H9 (cell line): Measurements from ENCODE around the gene RIT2. TPM values are rescaled to one million over a fixed set of nuclear protein-coding genes. Genes with fewer than 3 reads are reported as not detected.

Source experiments
- DNase-seq: peaks from one replicate; pipeline ENCODE4 v3.0.0-alpha.2; 2017
- H2AFZ ChIP-seq: one replicate; pipeline ENCODE4 v1.6.1; 2013; ENCODE audit warnings: mild to moderate bottlenecking, low read length, control low read depth, moderate library complexity
- H2AK5ac ChIP-seq: 2 replicates; pipeline ENCODE4 v1.6.1; 2013; ENCODE audit warnings: low read length, control low read depth, mixed read lengths; ENCODE audit not compliant: insufficient read length
- H2BK120ac ChIP-seq: one replicate; pipeline ENCODE4 v1.6.1; 2013; ENCODE audit warnings: low read depth, mild to moderate bottlenecking, low read length, control low read depth, inconsistent platforms; ENCODE audit not compliant: poor library complexity, severe bottlenecking
- H2BK12ac ChIP-seq: 2 replicates; pipeline ENCODE4 v1.6.1; 2013; ENCODE audit warnings: low read length, control low read depth, mixed read lengths, low read depth; ENCODE audit not compliant: insufficient read length
- H2BK15ac ChIP-seq: 2 replicates; pipeline ENCODE4 v1.6.1; 2013; ENCODE audit warnings: low read depth, low read length, control low read depth
- H2BK20ac ChIP-seq: one replicate; pipeline ENCODE4 v1.6.1; 2013; ENCODE audit warnings: low read depth, mild to moderate bottlenecking, low read length, control low read depth, inconsistent platforms; ENCODE audit not compliant: poor library complexity, severe bottlenecking
- H2BK5ac ChIP-seq: 2 replicates; pipeline ENCODE4 v1.6.1; 2013; ENCODE audit warnings: low read length, control low read depth, mixed read lengths; ENCODE audit not compliant: insufficient read length
- H3K14ac ChIP-seq: 2 replicates; pipeline ENCODE4 v1.6.1; 2013; ENCODE audit warnings: low read length, control low read depth; ENCODE audit not compliant: insufficient read depth
- H3K18ac ChIP-seq: 2 replicates; pipeline ENCODE4 v1.6.1; 2013; ENCODE audit warnings: low read depth, mild to moderate bottlenecking, mixed read lengths, low read length, control low read depth; ENCODE audit not compliant: insufficient read length
- H3K23ac ChIP-seq: 2 replicates; pipeline ENCODE4 v1.6.1; 2013; ENCODE audit warnings: low read length, control low read depth, mixed read lengths, low read depth; ENCODE audit not compliant: insufficient read length
- H3K23me2 ChIP-seq: 2 replicates; pipeline ENCODE4 v1.6.1; 2013; ENCODE audit warnings: low read depth, mild to moderate bottlenecking, mixed read lengths, low read length, control low read depth; ENCODE audit not compliant: insufficient read length, poor library complexity, severe bottlenecking
- H3K27ac ChIP-seq: 2 replicates; pipeline ENCODE4 v1.5.1; 2013; ENCODE audit warnings: low read length, control low read depth, mixed read lengths, low read depth; ENCODE audit not compliant: insufficient read length
- H3K27me3 ChIP-seq: 2 replicates; pipeline ENCODE4 v1.6.1; 2013; ENCODE audit warnings: low read length, control low read depth, inconsistent platforms; ENCODE audit not compliant: insufficient read depth
- H3K4ac ChIP-seq: 2 replicates; pipeline ENCODE4 v1.6.1; 2013; ENCODE audit warnings: low read depth, mild to moderate bottlenecking, control low read depth, inconsistent platforms, low read length, moderate library complexity
- H3K4me1 ChIP-seq: 2 replicates; pipeline ENCODE4 v1.6.1; 2013; ENCODE audit warnings: low read length, control low read depth, inconsistent platforms; ENCODE audit not compliant: insufficient read depth
- H3K4me2 ChIP-seq: 2 replicates; pipeline ENCODE4 v1.6.1; 2013; ENCODE audit warnings: low read length, control low read depth, mixed read lengths; ENCODE audit not compliant: insufficient read length, insufficient read depth
- H3K56ac ChIP-seq: 2 replicates; pipeline ENCODE4 v1.6.1; 2013; ENCODE audit warnings: low read depth, mild to moderate bottlenecking, mixed read lengths, low read length, control low read depth; ENCODE audit not compliant: insufficient read length
- H3K79me1 ChIP-seq: 2 replicates; pipeline ENCODE4 v1.6.1; 2013; ENCODE audit warnings: low read depth, mild to moderate bottlenecking, moderate library complexity, low read length, control low read depth, inconsistent platforms; ENCODE audit not compliant: insufficient read depth, poor library complexity, severe bottlenecking
- H3K79me2 ChIP-seq: 2 replicates; pipeline ENCODE4 v1.6.1; 2013; ENCODE audit warnings: low read length, control low read depth, inconsistent platforms; ENCODE audit not compliant: insufficient read depth
- H3K9ac ChIP-seq: 2 replicates; pipeline ENCODE4 v1.6.1; 2013; ENCODE audit warnings: low read length, control low read depth, mixed read lengths; ENCODE audit not compliant: insufficient read length; ENCODE audit errors: extremely low read depth
- H3K9me3 ChIP-seq: one replicate; pipeline ENCODE4 v1.6.1; 2013; ENCODE audit warnings: low read depth, low read length, inconsistent platforms; ENCODE audit not compliant: control insufficient read depth
- H3T11ph ChIP-seq: one replicate; pipeline ENCODE4 v1.6.1; 2013; ENCODE audit warnings: mild to moderate bottlenecking, low read length, control low read depth, inconsistent platforms
- H4K20me1 ChIP-seq: one replicate; pipeline ENCODE4 v1.6.1; 2013; ENCODE audit not compliant: control insufficient read depth, insufficient read length, insufficient read depth
- H4K5ac ChIP-seq: 2 replicates; pipeline ENCODE4 v1.6.1; 2013; ENCODE audit warnings: low read depth, mild to moderate bottlenecking, mixed read lengths, low read length, control low read depth; ENCODE audit not compliant: insufficient read length
- H4K8ac ChIP-seq: replicated peaks from 2 replicates; pipeline ENCODE4 v1.6.1; 2013; ENCODE audit warnings: low read length, control low read depth, mixed read lengths, low read depth; ENCODE audit not compliant: insufficient read length
- H4K91ac ChIP-seq: 2 replicates; pipeline ENCODE4 v1.6.1; 2013; ENCODE audit warnings: low read depth, mild to moderate bottlenecking, moderate library complexity, mixed read lengths, low read length, control low read depth; ENCODE audit not compliant: insufficient read length
- H3K27ac Mint-ChIP-seq, 3 experiments: 2 replicates in 2 of 3; 3 replicates in 1 of 3; pipeline ENCODE4 v1.8.0; 2020 to 2021; ENCODE audit warnings: mixed read lengths in 3 of 3, mild to moderate bottlenecking in 1 of 3, moderate library complexity in 1 of 3
- H3K27me3 Mint-ChIP-seq: 2 replicates; pipeline ENCODE4 v1.8.0; 2021; ENCODE audit warnings: low read depth, mild to moderate bottlenecking, moderate library complexity, mixed read lengths
- H3K36me3 Mint-ChIP-seq, 3 experiments: 2 replicates in 2 of 3; 3 replicates in 1 of 3; pipeline ENCODE4 v1.8.0; 2020 to 2021; ENCODE audit warnings: low read depth in 3 of 3, mixed read lengths in 3 of 3; ENCODE audit not compliant: insufficient read depth in 1 of 3
- H3K4me1 Mint-ChIP-seq, 2 experiments: 2 replicates each; pipeline ENCODE4 v1.8.0; 2020; ENCODE audit warnings: mixed read lengths in 2 of 2
- H3K4me3 Mint-ChIP-seq, 2 experiments: 2 replicates in 1 of 2; 3 replicates in 1 of 2; pipeline ENCODE4 v1.8.0; 2020 to 2021; ENCODE audit warnings: mild to moderate bottlenecking in 2 of 2, mixed read lengths in 2 of 2, moderate library complexity in 1 of 2
- H3K9me3 Mint-ChIP-seq, 2 experiments: 2 replicates in 1 of 2; 3 replicates in 1 of 2; pipeline ENCODE4 v1.8.0; 2020; ENCODE audit warnings: mild to moderate bottlenecking in 2 of 2, mixed read lengths in 2 of 2, moderate library complexity in 1 of 2
- WGBS: extraction: QIAGEN DNeasy Blood & Tissue Kit; methylation state at CpG from one replicate; pipeline ENCODE4 v1.1.7; 2013; ENCODE audit warnings: missing lambda C conversion rate, low lambda C conversion rate, mixed read lengths; ENCODE audit not compliant: insufficient read length; ENCODE audit errors: extremely low coverage; 5-methylcytosine and 5-hydroxymethylcytosine counted together
- total RNA-seq: library from RNA; stranded (reverse); gene quantifications from 2 replicates; pipeline ENCODE4 v1.2.1, GENCODE V29; 2021
- TF ChIP-seq, protein P1 (sequence below): fragments of 200-600 bp; sonication (generic); conservative IDR thresholded peaks from 3 replicates; pipeline ENCODE4 v1.8.0; 2021; ENCODE audit warnings: antibody characterized with exemption, mild to moderate bottlenecking

RIT2 gene
- total RNA-seq, 1 experiment from 2014 or later, result 1.2 TPM

DNA sequence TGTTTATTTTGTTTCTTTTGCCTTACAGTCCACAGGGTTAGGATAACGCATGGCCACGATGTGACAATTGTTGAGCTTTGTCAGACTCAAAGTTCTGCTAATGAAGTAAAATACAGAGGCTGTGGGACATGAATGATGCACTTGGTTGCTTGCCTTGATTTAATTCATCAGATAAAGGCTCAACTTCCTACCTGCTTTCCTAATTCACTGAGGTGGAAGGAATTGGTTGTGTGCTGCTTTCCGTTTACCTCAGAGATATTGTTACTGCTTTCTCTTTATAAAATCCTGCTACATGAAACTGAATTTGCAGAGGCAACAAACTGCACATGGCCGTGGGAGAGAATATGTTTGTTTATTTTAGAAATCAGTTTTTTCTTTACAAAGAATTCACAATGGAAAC, 6.6 kb downstream of the RIT2 start:
- H3K79me2 ChIP-seq, result no peaks in the 10 kb centered on the region
- H2AK5ac ChIP-seq, result no peak overlapping the region
- TF ChIP-seq, protein P1, sequence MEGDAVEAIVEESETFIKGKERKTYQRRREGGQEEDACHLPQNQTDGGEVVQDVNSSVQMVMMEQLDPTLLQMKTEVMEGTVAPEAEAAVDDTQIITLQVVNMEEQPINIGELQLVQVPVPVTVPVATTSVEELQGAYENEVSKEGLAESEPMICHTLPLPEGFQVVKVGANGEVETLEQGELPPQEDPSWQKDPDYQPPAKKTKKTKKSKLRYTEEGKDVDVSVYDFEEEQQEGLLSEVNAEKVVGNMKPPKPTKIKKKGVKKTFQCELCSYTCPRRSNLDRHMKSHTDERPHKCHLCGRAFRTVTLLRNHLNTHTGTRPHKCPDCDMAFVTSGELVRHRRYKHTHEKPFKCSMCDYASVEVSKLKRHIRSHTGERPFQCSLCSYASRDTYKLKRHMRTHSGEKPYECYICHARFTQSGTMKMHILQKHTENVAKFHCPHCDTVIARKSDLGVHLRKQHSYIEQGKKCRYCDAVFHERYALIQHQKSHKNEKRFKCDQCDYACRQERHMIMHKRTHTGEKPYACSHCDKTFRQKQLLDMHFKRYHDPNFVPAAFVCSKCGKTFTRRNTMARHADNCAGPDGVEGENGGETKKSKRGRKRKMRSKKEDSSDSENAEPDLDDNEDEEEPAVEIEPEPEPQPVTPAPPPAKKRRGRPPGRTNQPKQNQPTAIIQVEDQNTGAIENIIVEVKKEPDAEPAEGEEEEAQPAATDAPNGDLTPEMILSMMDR, result no peak
- no peak overlapping the region for H4K91ac ChIP-seq
- no peaks in the 10 kb centered on the region for H3K27me3 Mint-ChIP-seq
- no peaks in the 10 kb centered on the region for H3K79me1 ChIP-seq
- H3K27ac Mint-ChIP-seq, result no peak overlapping the region
- H2BK5ac ChIP-seq, result no peak overlapping the region
- H3K4me1 ChIP-seq, result 0 out of 2 replicates have a peak, but pooled peaks cover 2% of the 10 kb centered on the region
- H3K4me1 Mint-ChIP-seq, result peaks cover 5 to 11% of the 10 kb centered on the region in 2 experiments
- no peak overlapping the region for H3K4me3 Mint-ChIP-seq
- no peak overlapping the region for H2BK120ac ChIP-seq
- no peak overlapping the region for H3K27ac ChIP-seq
- no peaks in the 10 kb centered on the region for H3K36me3 Mint-ChIP-seq
- H3K9ac ChIP-seq, result no peak overlapping the region
- H2BK20ac ChIP-seq, result no peak overlapping the region
- peak overlapping the region; percentile 62 for H2AFZ ChIP-seq
- H3K27me3 ChIP-seq, result no peaks in the 10 kb centered on the region
- DNase-seq, result no peak
- no peaks in the 10 kb centered on the region for H4K20me1 ChIP-seq
- H3K4me2 ChIP-seq, result no peak overlapping the region
- no peak overlapping the region for H2BK15ac ChIP-seq
- no peak overlapping the region for H2BK12ac ChIP-seq
- no peaks in the 10 kb centered on the region for H3K9me3 ChIP-seq
- H3K9me3 Mint-ChIP-seq, result no peaks in the 10 kb centered on the region
- no peak overlapping the region for H4K8ac ChIP-seq
- H3K14ac ChIP-seq, result no peak overlapping the region
- H3K56ac ChIP-seq, result no peak overlapping the region
- no peak overlapping the region for H3T11ph ChIP-seq
- no peak overlapping the region for H3K23ac ChIP-seq
- no peak overlapping the region for H3K4ac ChIP-seq
- WGBS, result no CpG with 5 or more reads among the region's 4 CpGs
- no peak overlapping the region for H3K18ac ChIP-seq
- no peak overlapping the region for H4K5ac ChIP-seq
- no peaks in the 10 kb centered on the region for H3K23me2 ChIP-seq
